GM12864 (cell line): ENCODE data around the gene GNA15.

Experiments
- DNase-seq: peaks from one replicate; pipeline ENCODE4 v3.0.0-alpha.2; 2011; ENCODE audit warnings: low read depth
- H3K4me3 ChIP-seq: 2 replicates; pipeline ENCODE4 v1.5.1; 2011; ENCODE audit warnings: mild to moderate bottlenecking, low read depth, low read length, control low read depth
- TF ChIP-seq, protein P1 (sequence below): IDR thresholded peaks from 2 replicates; pipeline ENCODE4 v1.5.1; 2011; ENCODE audit warnings: low read depth, mild to moderate bottlenecking, moderate library complexity, low read length, control low read depth, inconsistent platforms; ENCODE audit errors: missing control alignments

Gene GNA15

GRCh38 chr19:3118232-3119070, 17.4 kb upstream of the GNA15 start:
- H3K4me3 ChIP-seq: no peak overlapping the region
- TF ChIP-seq, protein P1, sequence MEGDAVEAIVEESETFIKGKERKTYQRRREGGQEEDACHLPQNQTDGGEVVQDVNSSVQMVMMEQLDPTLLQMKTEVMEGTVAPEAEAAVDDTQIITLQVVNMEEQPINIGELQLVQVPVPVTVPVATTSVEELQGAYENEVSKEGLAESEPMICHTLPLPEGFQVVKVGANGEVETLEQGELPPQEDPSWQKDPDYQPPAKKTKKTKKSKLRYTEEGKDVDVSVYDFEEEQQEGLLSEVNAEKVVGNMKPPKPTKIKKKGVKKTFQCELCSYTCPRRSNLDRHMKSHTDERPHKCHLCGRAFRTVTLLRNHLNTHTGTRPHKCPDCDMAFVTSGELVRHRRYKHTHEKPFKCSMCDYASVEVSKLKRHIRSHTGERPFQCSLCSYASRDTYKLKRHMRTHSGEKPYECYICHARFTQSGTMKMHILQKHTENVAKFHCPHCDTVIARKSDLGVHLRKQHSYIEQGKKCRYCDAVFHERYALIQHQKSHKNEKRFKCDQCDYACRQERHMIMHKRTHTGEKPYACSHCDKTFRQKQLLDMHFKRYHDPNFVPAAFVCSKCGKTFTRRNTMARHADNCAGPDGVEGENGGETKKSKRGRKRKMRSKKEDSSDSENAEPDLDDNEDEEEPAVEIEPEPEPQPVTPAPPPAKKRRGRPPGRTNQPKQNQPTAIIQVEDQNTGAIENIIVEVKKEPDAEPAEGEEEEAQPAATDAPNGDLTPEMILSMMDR: no peak
- no peak for DNase-seq

GRCh38 chr19:3119071-3119595, 16.7 kb upstream of the GNA15 start:
- TF ChIP-seq, protein P1: no peak
- no peak for DNase-seq
- no peak overlapping the region for H3K4me3 ChIP-seq

GRCh38 chr19:3119693-3120380, 16.0 kb upstream of the GNA15 start:
- DNase-seq: no peak
- H3K4me3 ChIP-seq: no peak overlapping the region
- TF ChIP-seq, protein P1: no peak

DNA sequence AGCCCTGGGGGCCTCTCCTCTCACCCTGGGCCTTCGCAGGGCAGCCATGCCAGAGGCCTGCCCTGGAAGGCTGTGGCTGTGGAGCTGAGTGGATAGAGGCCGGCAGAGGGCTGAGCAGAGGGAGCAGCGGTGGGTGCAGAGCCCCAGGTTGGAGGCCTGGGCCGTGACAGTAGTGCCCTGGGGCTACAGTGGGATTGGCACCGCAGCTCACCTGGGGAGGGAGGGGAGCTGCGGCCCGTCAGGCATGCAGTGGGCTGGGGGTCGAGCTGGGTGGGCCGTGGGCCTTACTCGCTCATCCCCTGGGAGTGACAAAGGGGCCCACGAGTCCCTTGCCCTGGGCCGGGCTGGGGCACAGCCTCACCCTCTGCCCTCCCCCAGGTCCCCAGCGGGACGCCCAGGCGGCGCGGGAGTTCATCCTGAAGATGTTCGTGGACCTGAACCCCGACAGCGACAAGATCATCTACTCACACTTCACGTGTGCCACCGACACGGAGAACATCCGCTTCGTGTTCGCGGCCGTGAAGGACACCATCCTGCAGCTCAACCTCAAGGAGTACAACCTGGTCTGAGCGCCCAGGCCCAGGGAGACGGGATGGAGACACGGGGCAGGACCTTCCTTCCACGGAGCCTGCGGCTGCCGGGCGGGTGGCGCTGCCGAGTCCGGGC, 15.1 kb upstream of the GNA15 start:
- TF ChIP-seq, protein P1: no peak
- no peak overlapping the region for H3K4me3 ChIP-seq
- no peak for DNase-seq

GRCh38 chr19:3121396-3121795, 14.4 kb upstream of the GNA15 start:
- no peak for DNase-seq
- TF ChIP-seq, protein P1: no peak
- no peak overlapping the region for H3K4me3 ChIP-seq

DNA sequence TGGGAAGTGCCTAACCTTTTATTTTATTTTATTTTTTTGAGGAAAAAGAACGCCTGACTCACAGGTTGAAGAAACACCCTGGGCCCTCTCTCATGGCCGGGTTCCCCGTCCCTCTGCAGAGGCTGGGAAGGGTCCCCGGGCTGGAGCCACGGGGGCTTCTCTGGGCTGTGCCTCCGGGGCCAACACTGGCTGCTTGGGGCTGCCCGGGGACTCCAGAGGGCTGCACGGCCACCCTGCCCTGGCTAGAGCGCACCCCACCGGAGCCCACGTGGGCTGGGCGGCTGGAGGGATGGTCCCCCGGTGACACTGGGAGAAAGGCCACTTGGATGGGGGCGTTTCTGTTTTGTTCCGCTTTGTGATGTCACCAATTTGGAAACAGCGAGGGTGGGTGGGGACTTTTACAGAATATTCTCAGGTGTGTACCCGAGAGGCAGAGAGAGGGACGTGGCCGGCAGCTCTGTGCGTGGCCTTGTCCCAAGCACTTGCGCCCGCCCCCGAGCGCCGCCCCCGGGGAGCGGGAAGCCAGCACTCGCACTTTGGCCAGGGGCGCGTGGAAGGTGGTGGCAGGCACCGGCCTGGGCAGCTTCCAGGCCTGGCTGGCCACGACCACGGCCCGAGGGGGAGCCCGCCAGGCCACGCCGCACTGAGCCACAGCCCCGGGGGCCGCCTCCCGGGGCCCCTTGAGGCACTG, 13.9 kb upstream of the GNA15 start:
- DNase-seq: no peak

More for the DNA sequence above, 13.9 kb upstream of the GNA15 start:
- TF ChIP-seq, protein P1: no peak
- no peak overlapping the region for H3K4me3 ChIP-seq
